Fibroblast of the aortic adventitia (primary cell): ENCODE measurements around the gene PGF. TPM values are rescaled to one million over a fixed set of nuclear protein-coding genes. Genes with fewer than 3 reads are reported as not detected.

Source experiments
- DNase-seq: peaks from one replicate; pipeline ENCODE4 v3.0.0-alpha.2; 2010; ENCODE audit warnings: low read depth
- H3K4me3 ChIP-seq: 2 replicates; pipeline ENCODE4 v1.5.1; 2011; ENCODE audit warnings: low read depth, mild to moderate bottlenecking, control low read depth, low read length, moderate library complexity
- total RNA-seq: library from RNA; depleted of rRNA; stranded (reverse); fragments of >200 nt; gene quantifications from 2 replicates; pipeline ENCODE4 v1.2.3, GENCODE V29; 2012; ENCODE audit warnings: low replicate concordance
- TF ChIP-seq, protein P1 (sequence below): IDR thresholded peaks from 2 replicates; pipeline ENCODE4 v1.5.1; 2011; ENCODE audit warnings: mild to moderate bottlenecking, low read length, control low read depth, inconsistent platforms; ENCODE audit not compliant: insufficient read depth

PGF gene
- total RNA-seq, 1 donor, result 0.36 TPM

DNA sequence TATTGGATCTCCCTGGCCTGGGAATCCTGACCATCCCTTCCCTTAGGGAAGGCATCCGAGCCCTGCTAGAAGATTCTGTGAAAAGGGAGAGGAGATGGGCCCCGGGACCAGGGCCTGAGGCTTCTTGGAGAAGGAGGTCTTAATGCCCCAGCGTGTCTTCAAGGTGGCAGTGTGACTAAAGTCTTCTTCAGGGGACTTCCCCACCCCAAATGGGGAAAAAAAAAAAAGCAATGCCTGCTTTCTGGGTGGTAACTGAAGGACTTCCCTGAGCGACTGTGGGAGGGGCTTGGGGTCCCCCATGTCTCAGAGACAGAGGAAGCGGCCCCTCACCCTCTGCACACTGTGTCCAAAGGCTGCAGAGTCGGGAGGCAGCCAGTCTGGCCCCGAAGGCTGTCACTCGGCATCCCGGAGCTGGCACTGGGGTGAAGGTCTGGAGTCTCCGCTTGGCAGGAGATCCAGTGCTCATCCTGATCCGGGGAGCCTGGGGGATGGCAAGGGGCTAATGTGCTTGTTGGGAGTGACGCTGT lies 7.8 kb upstream of the PGF start:
- no peak for DNase-seq
- H3K4me3 ChIP-seq, result no peak overlapping the region
- TF ChIP-seq, protein P1, sequence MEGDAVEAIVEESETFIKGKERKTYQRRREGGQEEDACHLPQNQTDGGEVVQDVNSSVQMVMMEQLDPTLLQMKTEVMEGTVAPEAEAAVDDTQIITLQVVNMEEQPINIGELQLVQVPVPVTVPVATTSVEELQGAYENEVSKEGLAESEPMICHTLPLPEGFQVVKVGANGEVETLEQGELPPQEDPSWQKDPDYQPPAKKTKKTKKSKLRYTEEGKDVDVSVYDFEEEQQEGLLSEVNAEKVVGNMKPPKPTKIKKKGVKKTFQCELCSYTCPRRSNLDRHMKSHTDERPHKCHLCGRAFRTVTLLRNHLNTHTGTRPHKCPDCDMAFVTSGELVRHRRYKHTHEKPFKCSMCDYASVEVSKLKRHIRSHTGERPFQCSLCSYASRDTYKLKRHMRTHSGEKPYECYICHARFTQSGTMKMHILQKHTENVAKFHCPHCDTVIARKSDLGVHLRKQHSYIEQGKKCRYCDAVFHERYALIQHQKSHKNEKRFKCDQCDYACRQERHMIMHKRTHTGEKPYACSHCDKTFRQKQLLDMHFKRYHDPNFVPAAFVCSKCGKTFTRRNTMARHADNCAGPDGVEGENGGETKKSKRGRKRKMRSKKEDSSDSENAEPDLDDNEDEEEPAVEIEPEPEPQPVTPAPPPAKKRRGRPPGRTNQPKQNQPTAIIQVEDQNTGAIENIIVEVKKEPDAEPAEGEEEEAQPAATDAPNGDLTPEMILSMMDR, result no peak

DNA sequence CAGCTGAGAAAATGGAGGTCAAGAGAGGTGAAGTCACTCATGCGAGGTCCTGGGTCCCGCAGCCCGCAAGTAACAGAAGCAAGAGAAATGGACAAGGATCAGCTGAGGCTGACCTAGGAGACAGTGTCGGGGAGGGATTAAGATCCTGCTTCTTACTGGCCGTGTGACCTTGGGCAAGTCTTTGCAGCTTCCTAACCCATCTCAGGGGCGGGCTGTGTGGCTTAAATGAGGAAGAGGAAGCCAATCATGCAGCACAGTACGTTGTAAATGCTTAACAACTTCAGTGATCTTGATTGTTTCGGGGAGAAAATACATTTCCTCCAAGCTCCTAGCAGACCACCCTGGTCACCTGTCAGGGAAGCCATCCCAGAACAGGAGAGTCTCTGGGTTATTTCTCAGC lies 7.1 kb upstream of the PGF start:
- no peak overlapping the region for H3K4me3 ChIP-seq
- TF ChIP-seq, protein P1, result no peak
- DNase-seq, result no peak

DNA sequence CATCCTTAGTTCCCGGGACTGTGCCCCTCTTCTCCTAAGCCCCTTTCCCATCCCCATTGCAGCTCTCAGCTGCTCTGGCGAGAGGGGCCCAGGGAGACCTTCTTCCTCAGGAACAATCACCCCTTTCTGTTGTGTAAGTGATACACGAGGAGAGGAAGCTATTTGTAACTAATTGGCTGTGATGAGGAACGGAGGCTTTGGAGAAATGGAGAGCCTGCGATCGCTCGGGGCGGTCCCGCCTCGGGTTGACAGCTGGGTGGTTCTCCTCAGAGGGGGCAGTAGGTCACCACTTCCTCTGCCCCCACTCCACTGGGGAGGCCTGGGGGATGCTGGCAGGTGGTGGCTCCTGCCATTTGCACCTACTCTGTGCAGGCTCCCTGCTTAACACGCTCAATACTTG lies 6.6 kb upstream of the PGF start:
- H3K4me3 ChIP-seq, result no peak overlapping the region
- TF ChIP-seq, protein P1, result no peak
- no peak for DNase-seq

DNA sequence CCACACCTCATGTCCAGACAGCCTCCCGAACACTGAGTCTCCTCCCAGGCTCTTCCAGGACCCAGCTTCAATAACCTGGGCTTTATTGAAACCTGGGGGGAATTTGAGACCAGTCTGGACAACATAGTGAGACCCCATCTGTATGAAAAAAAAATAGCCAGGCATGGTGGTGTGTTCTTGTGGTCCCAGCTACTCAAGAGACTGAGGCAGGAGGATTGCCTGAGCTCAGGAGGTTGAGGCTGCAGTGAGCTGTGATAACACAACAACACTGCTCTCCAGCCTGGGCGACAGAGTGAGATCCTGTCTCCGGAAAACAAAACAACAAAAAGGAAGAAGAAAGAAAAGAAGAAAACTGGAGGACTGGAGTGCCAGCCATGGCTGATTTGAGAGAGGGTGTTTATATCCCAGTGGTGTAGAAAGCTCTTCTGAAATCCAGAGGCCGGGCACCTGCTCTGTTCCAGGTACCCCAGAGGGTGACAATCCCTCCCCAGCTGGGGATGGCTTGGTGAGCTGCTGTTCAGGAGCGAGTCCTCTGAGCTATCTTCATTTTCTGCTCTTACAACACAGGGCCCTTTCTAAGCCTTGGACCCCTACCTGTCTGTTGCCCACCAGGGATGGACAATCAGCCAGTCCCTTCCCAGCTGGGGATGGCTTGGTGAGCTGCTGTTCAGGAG lies 6.0 kb upstream of the PGF start:
- DNase-seq, result no peak
- no peak overlapping the region for H3K4me3 ChIP-seq
- TF ChIP-seq, protein P1, result no peak

DNA sequence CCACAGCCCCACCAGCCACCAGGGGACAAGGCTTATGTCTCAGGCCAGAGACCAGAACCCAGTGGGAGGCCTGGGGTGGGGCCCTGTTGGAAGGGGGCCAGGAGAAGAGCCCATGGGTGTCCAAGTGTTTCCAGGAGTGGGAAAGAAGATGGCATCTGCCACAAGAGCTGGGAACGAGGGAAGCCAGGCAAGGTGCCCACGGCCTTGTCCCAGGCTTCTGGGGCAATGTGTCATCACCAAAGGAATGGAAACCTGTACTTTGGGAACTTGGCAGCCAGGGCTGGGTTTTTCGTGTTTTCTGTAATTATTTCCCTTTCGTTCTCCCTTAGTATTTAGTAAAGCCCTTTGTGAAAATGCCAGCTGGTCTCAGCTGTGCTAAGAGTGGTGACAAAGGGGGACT lies 5.3 kb upstream of the PGF start:
- DNase-seq, result no peak
- TF ChIP-seq, protein P1, result no peak
- H3K4me3 ChIP-seq, result no peak overlapping the region

DNA sequence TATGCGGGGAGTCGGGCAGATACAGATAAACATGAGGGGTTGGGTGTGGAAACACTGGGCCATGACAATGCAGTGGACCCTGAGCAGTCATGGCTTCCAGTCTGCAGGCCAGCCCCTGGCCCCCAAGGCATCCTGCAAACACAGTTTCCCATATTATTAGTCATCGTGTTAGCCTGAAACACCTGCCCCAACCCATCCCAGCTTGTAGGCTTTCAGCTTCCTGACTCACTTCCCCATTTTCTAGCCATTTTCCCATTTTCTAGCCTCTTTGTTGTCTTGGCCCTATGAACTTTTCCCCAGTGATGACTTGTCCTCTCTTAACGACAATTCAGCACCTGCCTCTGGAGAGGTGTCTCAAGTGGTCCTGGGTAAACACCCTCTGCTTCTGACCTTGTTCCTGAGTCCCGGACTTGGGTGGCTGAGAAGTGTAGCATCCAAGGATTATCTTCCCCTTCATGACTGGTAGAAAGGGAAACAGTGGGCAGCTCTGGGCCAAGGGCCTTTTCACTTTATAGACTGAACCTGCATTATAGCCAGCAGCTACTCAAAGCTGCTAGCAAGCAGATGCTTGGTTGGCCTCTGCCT lies 4.3 kb upstream of the PGF start:
- no peak for DNase-seq
- TF ChIP-seq, protein P1, result no peak
- no peak overlapping the region for H3K4me3 ChIP-seq
